ENCODE measurements around the gene PNPLA7.

PNPLA7 gene

GRCh38 chr9:137505421-137506140, 44.6 kb downstream of the PNPLA7 start:
- no peaks in the 10 kb centered on the region for H3K9me3 ChIP-seq (ENCODE audit: control insufficient read depth, insufficient read depth, low read depth, low read length)
- H3K4me3 ChIP-seq (ENCODE audit: low read depth, low read length) = no peak overlapping the region
- H3K36me3 ChIP-seq (ENCODE audit: control insufficient read depth in 2 of 2, insufficient read depth in 1 of 2, low read length in 2 of 2) = no peaks in the 10 kb centered on the region
- CTCF ChIA-PET = interaction anchor here (0.7 to 2.0 kb wide), 4 partner anchors 29 to 218 kb away, joined by 3 to 8 read pairs (median 5); no protein-coding TSS in a partner anchor
- POLR2A ChIA-PET = interaction anchor here (1.3 to 1.5 kb wide), 2 partner anchors 29 to 83 kb away, joined by 4 read pairs; partner anchors contain the start of genes EXD3 and NOXA1
- TF ChIP-seq ZXDB (tag by site-specific recombination; IDR thresholded peaks at IDR 0.05) (no peak), ZNF362 (tag by site-specific recombination; IDR thresholded peaks at IDR 0.05) (no peak), ZNF280C (tag by site-specific recombination; IDR thresholded peaks at IDR 0.05) (no peak), ZNF292 (tag by site-specific recombination; IDR thresholded peaks at IDR 0.05; ENCODE audit: borderline replicate concordance, low read depth) (no peak), GLIS1 (tag by site-specific recombination; IDR thresholded peaks at IDR 0.05) (no peak)
- TF ChIP-seq, protein P1, sequence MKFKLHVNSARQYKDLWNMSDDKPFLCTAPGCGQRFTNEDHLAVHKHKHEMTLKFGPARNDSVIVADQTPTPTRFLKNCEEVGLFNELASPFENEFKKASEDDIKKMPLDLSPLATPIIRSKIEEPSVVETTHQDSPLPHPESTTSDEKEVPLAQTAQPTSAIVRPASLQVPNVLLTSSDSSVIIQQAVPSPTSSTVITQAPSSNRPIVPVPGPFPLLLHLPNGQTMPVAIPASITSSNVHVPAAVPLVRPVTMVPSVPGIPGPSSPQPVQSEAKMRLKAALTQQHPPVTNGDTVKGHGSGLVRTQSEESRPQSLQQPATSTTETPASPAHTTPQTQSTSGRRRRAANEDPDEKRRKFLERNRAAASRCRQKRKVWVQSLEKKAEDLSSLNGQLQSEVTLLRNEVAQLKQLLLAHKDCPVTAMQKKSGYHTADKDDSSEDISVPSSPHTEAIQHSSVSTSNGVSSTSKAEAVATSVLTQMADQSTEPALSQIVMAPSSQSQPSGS (tag by site-specific recombination; IDR thresholded peaks at IDR 0.05; ENCODE audit: low read depth) = no peak
- no peak overlapping the region for H3K27ac ChIP-seq (ENCODE audit: extremely low read depth, low read depth, low read length)
- no peaks in the 10 kb centered on the region for H3K4me1 ChIP-seq (ENCODE audit: control insufficient read depth, insufficient read depth, low read length)

- no peak overlapping the region for H3K4me3 ChIP-seq (ENCODE audit: low read depth, low read length)
- TF ChIP-seq ZNF2 (tag by site-specific recombination; IDR thresholded peaks at IDR 0.05) = no peak
- TF ChIP-seq YY1 (tag by site-specific recombination; IDR thresholded peaks at IDR 0.05) = no peak
- no peak for TF ChIP-seq ZNF10 (tag by site-specific recombination; IDR thresholded peaks at IDR 0.05)
- TF ChIP-seq, protein P2, sequence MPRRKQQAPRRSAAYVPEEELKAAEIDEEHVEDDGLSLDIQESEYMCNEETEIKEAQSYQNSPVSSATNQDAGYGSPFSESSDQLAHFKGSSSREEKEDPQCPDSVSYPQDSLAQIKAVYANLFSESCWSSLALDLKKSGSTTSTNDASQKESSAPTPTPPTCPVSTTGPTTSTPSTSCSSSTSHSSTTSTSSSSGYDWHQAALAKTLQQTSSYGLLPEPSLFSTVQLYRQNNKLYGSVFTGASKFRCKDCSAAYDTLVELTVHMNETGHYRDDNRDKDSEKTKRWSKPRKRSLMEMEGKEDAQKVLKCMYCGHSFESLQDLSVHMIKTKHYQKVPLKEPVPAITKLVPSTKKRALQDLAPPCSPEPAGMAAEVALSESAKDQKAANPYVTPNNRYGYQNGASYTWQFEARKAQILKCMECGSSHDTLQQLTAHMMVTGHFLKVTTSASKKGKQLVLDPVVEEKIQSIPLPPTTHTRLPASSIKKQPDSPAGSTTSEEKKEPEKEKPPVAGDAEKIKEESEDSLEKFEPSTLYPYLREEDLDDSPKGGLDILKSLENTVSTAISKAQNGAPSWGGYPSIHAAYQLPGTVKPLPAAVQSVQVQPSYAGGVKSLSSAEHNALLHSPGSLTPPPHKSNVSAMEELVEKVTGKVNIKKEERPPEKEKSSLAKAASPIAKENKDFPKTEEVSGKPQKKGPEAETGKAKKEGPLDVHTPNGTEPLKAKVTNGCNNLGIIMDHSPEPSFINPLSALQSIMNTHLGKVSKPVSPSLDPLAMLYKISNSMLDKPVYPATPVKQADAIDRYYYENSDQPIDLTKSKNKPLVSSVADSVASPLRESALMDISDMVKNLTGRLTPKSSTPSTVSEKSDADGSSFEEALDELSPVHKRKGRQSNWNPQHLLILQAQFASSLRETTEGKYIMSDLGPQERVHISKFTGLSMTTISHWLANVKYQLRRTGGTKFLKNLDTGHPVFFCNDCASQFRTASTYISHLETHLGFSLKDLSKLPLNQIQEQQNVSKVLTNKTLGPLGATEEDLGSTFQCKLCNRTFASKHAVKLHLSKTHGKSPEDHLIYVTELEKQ (tag by site-specific recombination; IDR thresholded peaks at IDR 0.05; ENCODE audit: borderline replicate concordance) = no peak
- TF ChIP-seq SALL2 (tag by site-specific recombination; IDR thresholded peaks at IDR 0.05; ENCODE audit: borderline replicate concordance) = no peak
- no peak for TF ChIP-seq ZXDB (tag by site-specific recombination; IDR thresholded peaks at IDR 0.05)
- TF ChIP-seq ZNF610 (tag by site-specific recombination; IDR thresholded peaks at IDR 0.05; ENCODE audit: borderline replicate concordance) = no peak
- TF ChIP-seq SP2 (tag by site-specific recombination; IDR thresholded peaks at IDR 0.05) = no peak
- no peak for TF ChIP-seq INSM2 (tag by site-specific recombination; IDR thresholded peaks at IDR 0.05)
- TF ChIP-seq ZNF280C (tag by site-specific recombination; IDR thresholded peaks at IDR 0.05) = no peak
- no peak for TF ChIP-seq ZNF133 (tag by site-specific recombination; IDR thresholded peaks at IDR 0.05)
- 0 out of 2 replicates have a peak, but pooled peaks have one; percentile 28 for TF ChIP-seq ZBTB17 (tag by site-specific recombination; IDR thresholded peaks at IDR 0.05)
- no peak for TF ChIP-seq ZBTB21 (tag by site-specific recombination; IDR thresholded peaks at IDR 0.05)
- TF ChIP-seq PRDM6 (tag by site-specific recombination; IDR thresholded peaks at IDR 0.05) = no peak
- no peak for TF ChIP-seq ZNF155 (tag by site-specific recombination; IDR thresholded peaks at IDR 0.05)
Measured at GRCh38 chr9:137504432-137504777, 45.8 kb downstream of the PNPLA7 start.

More at GRCh38 chr9:137504432-137504777, 45.8 kb downstream of the PNPLA7 start:
- ChIA-PET POLR2A (no interaction called here), CTCF (interaction anchor here (1.2 to 2.0 kb wide), 3 partner anchors 16 to 217 kb away, joined by 3 to 8 read pairs (median 5); no protein-coding TSS in a partner anchor)
- Histone ChIP-seq H3K36me3 (ENCODE audit: control insufficient read depth in 2 of 2, insufficient read depth in 1 of 2, low read length in 2 of 2) (no peaks in the 10 kb centered on the region), H3K9me3 (ENCODE audit: control insufficient read depth, insufficient read depth, low read depth, low read length) (no peaks in the 10 kb centered on the region), H3K27ac (ENCODE audit: extremely low read depth, low read depth, low read length) (no peak overlapping the region), H3K4me1 (ENCODE audit: control insufficient read depth, insufficient read depth, low read length) (no peaks in the 10 kb centered on the region)

All from HEK293 (cell line).